Uterus (tissue), 2 donors: ENCODE data around the gene LHX2.

Experiments
- POLR2A ChIP-seq, 2 donors: fragments of 450-650 bp; IDR thresholded peaks; one replicate each; pipeline ENCODE4 v1.6.1; 2016; ENCODE audit warnings: antibody characterized with exemption in 2 of 2, mild to moderate bottlenecking in 1 of 2, moderate library complexity in 1 of 2
- TF ChIP-seq, protein P1 (sequence below), 4 experiments: fragments of 200-600 bp in 2 of 4; fragments of 450-650 bp in 2 of 4; sonication (generic) in 2 of 4; IDR thresholded peaks; one replicate each; pipeline ENCODE4 v1.5.1; 2016 to 2019; ENCODE audit warnings: antibody characterized with exemption in 4 of 4, mild to moderate bottlenecking in 2 of 4, moderate library complexity in 1 of 4

DNA sequence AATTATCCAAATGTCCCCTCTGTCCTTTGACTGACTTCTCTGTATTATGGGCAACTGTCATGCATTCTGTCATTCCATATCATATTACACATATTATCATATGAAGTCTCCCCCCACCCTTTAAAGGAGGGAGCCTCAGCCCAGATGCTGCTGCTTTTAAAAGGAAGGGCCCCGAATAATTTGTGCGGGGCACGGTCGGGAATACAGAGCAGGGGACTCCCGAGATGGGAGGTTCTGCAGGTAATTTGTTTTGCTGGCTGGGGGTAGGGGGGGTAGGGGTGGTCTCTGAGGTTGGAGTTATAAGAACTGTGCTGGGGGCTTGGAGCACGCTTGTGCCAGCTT, 10.1 kb upstream of the LHX2 start:
- TF ChIP-seq, protein P1, sequence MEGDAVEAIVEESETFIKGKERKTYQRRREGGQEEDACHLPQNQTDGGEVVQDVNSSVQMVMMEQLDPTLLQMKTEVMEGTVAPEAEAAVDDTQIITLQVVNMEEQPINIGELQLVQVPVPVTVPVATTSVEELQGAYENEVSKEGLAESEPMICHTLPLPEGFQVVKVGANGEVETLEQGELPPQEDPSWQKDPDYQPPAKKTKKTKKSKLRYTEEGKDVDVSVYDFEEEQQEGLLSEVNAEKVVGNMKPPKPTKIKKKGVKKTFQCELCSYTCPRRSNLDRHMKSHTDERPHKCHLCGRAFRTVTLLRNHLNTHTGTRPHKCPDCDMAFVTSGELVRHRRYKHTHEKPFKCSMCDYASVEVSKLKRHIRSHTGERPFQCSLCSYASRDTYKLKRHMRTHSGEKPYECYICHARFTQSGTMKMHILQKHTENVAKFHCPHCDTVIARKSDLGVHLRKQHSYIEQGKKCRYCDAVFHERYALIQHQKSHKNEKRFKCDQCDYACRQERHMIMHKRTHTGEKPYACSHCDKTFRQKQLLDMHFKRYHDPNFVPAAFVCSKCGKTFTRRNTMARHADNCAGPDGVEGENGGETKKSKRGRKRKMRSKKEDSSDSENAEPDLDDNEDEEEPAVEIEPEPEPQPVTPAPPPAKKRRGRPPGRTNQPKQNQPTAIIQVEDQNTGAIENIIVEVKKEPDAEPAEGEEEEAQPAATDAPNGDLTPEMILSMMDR (IDR thresholded peaks at IDR 0.05), result no peak
- no peak for TF ChIP-seq POLR2A (IDR thresholded peaks at IDR 0.05)
